Loucy (cell line): ENCODE results near the gene FEZ2.

Source experiments
- CTCF ChIP-seq: fragments of 200-600 bp; sonication (generic); conservative IDR thresholded peaks from 2 replicates; pipeline ENCODE4 v1.5.1; 2014; ENCODE audit warnings: mild to moderate bottlenecking, antibody characterized with exemption, low read length
- EZH2phosphoT487 ChIP-seq: fragments of 200-600 bp; IDR thresholded peaks from 2 replicates; pipeline ENCODE4 v1.6.1; 2018; ENCODE audit warnings: antibody characterized with exemption, mild to moderate bottlenecking, moderate library complexity, borderline replicate concordance

- TF ChIP-seq CTCF (no peak), EZH2phosphoT487 (no peak)
These were observed 69.1 kb downstream of the FEZ2 start for GRCh38 chr2:36528766-36529392.
